Ovary (tissue), 9 donors: ENCODE data around the gene HLTF. TPM values are rescaled to one million over a fixed set of nuclear protein-coding genes. Genes with fewer than 3 reads are reported as not detected.

Experiments used
- DNase-seq, 5 donors: peaks; one replicate each; pipeline ENCODE4 v3.0.0-alpha.2; 2019 to 2020
- H3K27ac ChIP-seq, 2 donors: fragments of 200-600 bp; one replicate each; pipeline versions ENCODE4 v1.5.1 to v1.8.0; 2019 to 2022
- H3K27me3 ChIP-seq: fragments of 200-600 bp; one replicate; pipeline ENCODE4 v1.8.0; 2022
- H3K36me3 ChIP-seq: fragments of 200-600 bp; sonication (generic); one replicate; pipeline ENCODE4 v1.5.1; 2019
- H3K4me1 ChIP-seq: one replicate; pipeline ENCODE4 v1.8.1; 2013; ENCODE audit warnings: mild to moderate bottlenecking, moderate library complexity; ENCODE audit not compliant: insufficient read depth
- H3K4me3 ChIP-seq: fragments of 200-600 bp; sonication (generic); one replicate; pipeline ENCODE4 v1.5.1; 2017
- H3K9me3 ChIP-seq, 2 donors: fragments of 200-600 bp in 1 of 2; sonication (generic) in 1 of 2; one replicate each; pipeline versions ENCODE4 v1.5.1 to v1.8.1; 2013 to 2019; ENCODE audit warnings: mild to moderate bottlenecking in 1 of 2, moderate library complexity in 1 of 2
- CTCF ChIP-seq, 3 donors: fragments of 450-650 bp in 2 of 3; fragments of 200-600 bp in 1 of 3; IDR thresholded peaks; one replicate each; pipeline versions ENCODE4 v1.5.1 to v1.8.0; 2016 to 2022; ENCODE audit warnings: antibody characterized with exemption in 3 of 3, mild to moderate bottlenecking in 1 of 3
- EP300 ChIP-seq: sonication (generic); formaldehyde crosslinking; IDR thresholded peaks from one replicate; pipeline ENCODE4 v1.6.1; 2017; ENCODE audit warnings: antibody characterized with exemption
- POLR2A ChIP-seq: fragments of 450-650 bp; IDR thresholded peaks from one replicate; pipeline ENCODE4 v1.6.1; 2017; ENCODE audit warnings: antibody characterized with exemption, mild to moderate bottlenecking, moderate library complexity
- WGBS, 3 donors: extraction: QIAGEN DNeasy Blood & Tissue Kit in 1 of 3; methylation state at CpG; one replicate each; pipeline versions ENCODE4 v1.1.5 to v1.1.7; 2013 to 2017; 5-methylcytosine and 5-hydroxymethylcytosine counted together
- intact Hi-C, 4 donors: fragments of 100-400 bp; cut with DNase I; formaldehyde crosslinking; loops; one replicate each; pipeline versions ENCODE4 v1.11.0 to v1.15.1; 2022 to 2023
- polyA plus RNA-seq, 2 donors: library from polyadenylated mRNA; stranded (reverse); fragments of 200-250 nt in 1 of 2; fragments of 350-450 nt in 1 of 2; fragmentation: Illumina TruSeq in 1 of 2; extraction: RNeasy Lipid Tissue Mini Kit (QIAGEN cat#74804) in 1 of 2; gene quantifications; one replicate each; pipeline ENCODE4 v1.2.3, GENCODE V29; 2013 to 2014
- total RNA-seq, 7 donors: library from RNA; depleted of rRNA in 2 of 7; stranded (reverse); fragments of >200 nt in 2 of 7; fragmentation: NEBNext Ultra II Directional in 3 of 7; extraction: Animal tissue kit (Norgen Biotek cat#: 25700) in 3 of 7; gene quantifications; one replicate each; pipeline versions ENCODE4 v1.1.0 to v1.2.4, GENCODE V29; 2016 to 2023
- donor health status: DM: no; HTN: no; CAD: no; lungs with moderate emphysema.
- donor health status: DM: no; HTN: no; CAD: no.
- donor health status: Bipolar disorder and iron deficiency.
- donor health status: DM: yes; HTN: yes; CAD: no.
- donor health status: DM: no; HTN: no; CAD: no.
- donor health status: DM: yes; HTN: yes; CAD: no.

HLTF gene
- total and polyA plus RNA-seq, 9 donors, result 11.3 to 35.3 (median 31.0) TPM

- no peaks in the 10 kb centered on the region for H3K36me3 ChIP-seq
- no peak overlapping the region for H3K4me3 ChIP-seq
- DNase-seq, result no peak
- H3K9me3 ChIP-seq, result no peaks in the 10 kb centered on the region
- H3K27ac ChIP-seq, result no peak overlapping the region
- no peaks in the 10 kb centered on the region for H3K4me1 ChIP-seq
- intact Hi-C loops, result loop anchor here in 2 of 4 donors (2.0 to 5.0 kb wide), 3 partner anchors 151 to 167 kb away; no protein-coding TSS in a partner anchor
- H3K27me3 ChIP-seq, result no peaks in the 10 kb centered on the region
- WGBS, 3 donors, result 95 to 97% (median 96%) methylated on average over 1 of the region's 1 CpG
- TF ChIP-seq CTCF (IDR thresholded peaks at IDR 0.05) (no peak), POLR2A (no peak), EP300 (no peak)
Observed at GRCh38 chr3:149119466-149119865, 33.1 kb upstream of the HLTF start.

- no peaks in the 10 kb centered on the region for H3K27me3 ChIP-seq
- intact Hi-C loops, result loop anchor here in 2 of 4 donors (2.0 to 5.0 kb wide), 3 partner anchors 152 to 166 kb away; no protein-coding TSS in a partner anchor
- DNase-seq, result no peak
- WGBS, 3 donors, result 78 to 84% (median 84%) methylated on average over 9 of the region's 9 CpGs
- H3K27ac ChIP-seq, result no peak overlapping the region
- TF ChIP-seq CTCF (IDR thresholded peaks at IDR 0.05), result no peak
- no peak for TF ChIP-seq EP300
- no peak for TF ChIP-seq POLR2A
- no peaks in the 10 kb centered on the region for H3K36me3 ChIP-seq
- H3K4me1 ChIP-seq, result no peaks in the 10 kb centered on the region
- no peak overlapping the region for H3K4me3 ChIP-seq
- H3K9me3 ChIP-seq, result no peaks in the 10 kb centered on the region
Observed at GRCh38 chr3:149118724-149119123, 32.4 kb upstream of the HLTF start.

GRCh38 chr3:149115114-149115513 lies 28.8 kb upstream of the HLTF start:
- no peaks in the 10 kb centered on the region for H3K27me3 ChIP-seq
- intact Hi-C loops, result loop anchor here in 2 of 4 donors (5.0 kb wide), 2 partner anchors 162 to 163 kb away; no protein-coding TSS in a partner anchor
- TF ChIP-seq POLR2A (no peak), CTCF (IDR thresholded peaks at IDR 0.05) (no peak), EP300 (no peak)
- H3K27ac ChIP-seq, result no peak overlapping the region
- no peak overlapping the region for H3K4me3 ChIP-seq
- H3K9me3 ChIP-seq, result no peaks in the 10 kb centered on the region
- DNase-seq, result no peak
- WGBS, 3 donors, result 86 to 92% (median 91%) methylated on average over 5 of the region's 5 CpGs
- no peaks in the 10 kb centered on the region for H3K4me1 ChIP-seq
- H3K36me3 ChIP-seq, result no peaks in the 10 kb centered on the region

- Histone ChIP-seq H3K27me3 (no peaks in the 10 kb centered on the region), H3K9me3 (no peaks in the 10 kb centered on the region), H3K4me3 (no peak overlapping the region), H3K27ac (no peak overlapping the region), H3K4me1 (no peaks in the 10 kb centered on the region), H3K36me3 (no peaks in the 10 kb centered on the region)
- no peak for TF ChIP-seq POLR2A
- TF ChIP-seq EP300, result no peak
- TF ChIP-seq CTCF (IDR thresholded peaks at IDR 0.05), result no peak
- no peak for DNase-seq
- intact Hi-C loops, result no loop called here
- 65 to 73% (median 70%) methylated on average over 1 of the region's 1 CpG for WGBS, 3 donors
Observed at GRCh38 chr3:149114458-149114857, 28.1 kb upstream of the HLTF start.
